HepG2 (cell line): ENCODE results near the gene SLC11A1. TPM values are rescaled to one million over a fixed set of nuclear protein-coding genes. Genes with fewer than 3 reads are reported as not detected.

Experiments
- CCAR2 ChIP-seq: fragments of 200-400 bp; formaldehyde crosslinking; optimal IDR thresholded peaks from 2 replicates; pipeline ENCODE3; 2018; ENCODE audit warnings: low read depth, mild to moderate bottlenecking, low read length, moderate library complexity
- FOXK2 ChIP-seq: fragments of 450-650 bp; IDR thresholded peaks from 2 replicates; pipeline ENCODE4 v1.6.1; 2016
- NONO ChIP-seq, 2 experiments: fragments of 450-650 bp in 1 of 2; sonication (generic) in 1 of 2; formaldehyde crosslinking in 1 of 2; IDR thresholded peaks in 1 of 2; conservative IDR thresholded peaks in 1 of 2; 2 replicates each; pipeline versions ENCODE4 v1.6.1 to v1.8.0; 2017 to 2022; ENCODE audit warnings: mild to moderate bottlenecking in 1 of 2, missing genetic modification reagents in 1 of 2, moderate library complexity in 1 of 2
- RFX5 ChIP-seq: IDR thresholded peaks from 2 replicates; pipeline ENCODE4 v1.6.1; 2011; ENCODE audit warnings: low read depth, low read length, improper control_type of control experiment
- UBTF ChIP-seq: sonication (generic); formaldehyde crosslinking; IDR thresholded peaks from 2 replicates; pipeline ENCODE4 v1.4.0; 2020; ENCODE audit warnings: mild to moderate bottlenecking, missing genetic modification reagents
- ZNF354B ChIP-seq: sonication (generic); formaldehyde crosslinking; IDR thresholded peaks from 2 replicates; pipeline ENCODE4 v1.8.0; 2022; ENCODE audit warnings: mild to moderate bottlenecking, missing genetic modification reagents
- ZNF670 ChIP-seq: sonication (generic); formaldehyde crosslinking; IDR thresholded peaks from 2 replicates; pipeline ENCODE4 v1.8.0; 2022; ENCODE audit warnings: mild to moderate bottlenecking, missing genetic modification reagents, borderline replicate concordance
- polyA plus RNA-seq, 8 experiments: library from polyadenylated mRNA; depleted of rRNA in 3 of 8; stranded (reverse) in 7 of 8; unstranded in 1 of 8; fragments of >200 nt; fragmentation: Illumina TruSeq in 4 of 8; extraction: Trizol in 4 of 8; gene quantifications; 2 replicates each; pipeline versions ENCODE4 v1.2.1 to v1.2.3, GENCODE V29; 2011 to 2016; ENCODE audit warnings: low read depth in 4 of 8, missing spikeins in 1 of 8, mixed read lengths in 1 of 8; ENCODE audit not compliant: insufficient read depth in 1 of 8
- total RNA-seq, 5 experiments: library from RNA; depleted of rRNA; stranded (reverse); fragments of >200 nt; fragmentation: Illumina TruSeq; extraction: Trizol; gene quantifications; 2 replicates each; pipeline ENCODE4 v1.2.3, GENCODE V29; 2016; ENCODE audit warnings: low read depth in 1 of 5
- TF ChIP-seq, protein P1 (sequence below), 2 experiments: fragments of 450-650 bp in 1 of 2; sonication (generic) in 1 of 2; formaldehyde crosslinking in 1 of 2; IDR thresholded peaks; 2 replicates each; pipeline versions ENCODE4 v1.6.1 to v1.8.0; 2016 to 2022; ENCODE audit warnings: antibody characterized with exemption in 1 of 2, mild to moderate bottlenecking in 1 of 2, missing genetic modification reagents in 1 of 2
- TF ChIP-seq, protein P2 (sequence below): IDR thresholded peaks from 2 replicates; pipeline ENCODE4 v1.6.1; 2016; ENCODE audit warnings: missing compliant biosample characterization, missing genetic modification reagents, borderline replicate concordance
- TF ChIP-seq, protein P3 (sequence below): sonication (generic); formaldehyde crosslinking; IDR thresholded peaks from 2 replicates; pipeline ENCODE4 v1.4.0; 2020; ENCODE audit warnings: missing genetic modification reagents
- TF ChIP-seq, protein P4 (sequence below): sonication (generic); formaldehyde crosslinking; IDR thresholded peaks from 2 replicates; pipeline ENCODE4 v1.5.0; 2020; ENCODE audit warnings: missing genetic modification reagents, mild to moderate bottlenecking, borderline replicate concordance

SLC11A1 gene
- total and polyA plus RNA-seq, 2 of the 13 experiments (the other 11 are each of a cell fraction or from before 2014, with no cell fraction given), result 0.33 to 2.3 TPM

DNA sequence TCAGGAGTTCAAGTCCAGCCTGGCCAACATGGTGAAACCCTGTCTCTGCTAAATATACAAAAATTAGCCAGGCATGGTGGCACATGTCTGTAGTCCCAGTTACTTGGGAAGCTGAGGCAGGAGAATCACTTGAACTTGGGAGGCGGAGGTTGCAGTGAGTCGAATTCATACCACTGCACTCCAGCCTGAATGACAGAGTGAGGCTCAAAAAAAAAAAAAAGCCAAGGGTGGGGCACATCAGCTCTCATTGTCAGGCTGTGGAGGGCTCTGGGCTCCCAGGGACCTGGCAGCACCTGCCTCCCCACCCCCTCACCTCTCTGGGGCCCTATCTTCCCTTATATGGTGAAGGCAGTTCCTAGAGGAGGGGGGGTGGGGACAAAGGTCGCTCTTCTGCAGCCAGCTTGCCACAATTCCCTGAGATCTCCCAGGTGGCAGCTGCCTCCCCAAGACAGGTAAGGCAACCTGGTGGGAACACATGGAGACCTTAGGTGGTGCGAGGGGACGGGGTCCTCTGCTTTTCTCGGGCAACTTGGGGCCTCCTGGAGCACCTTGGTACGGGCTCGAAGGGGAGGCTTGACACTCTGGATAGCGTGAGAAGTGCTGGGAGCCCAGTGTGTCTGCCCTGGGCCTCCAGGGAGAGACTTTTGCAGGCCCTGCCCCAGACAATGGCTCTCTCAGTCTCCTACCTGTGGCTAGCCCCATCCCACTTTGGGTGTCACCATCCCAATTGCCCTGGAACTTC lies 36.8 kb downstream of the SLC11A1 start, which contains the start of gene VIL1 (continued):
- TF ChIP-seq, protein P1, sequence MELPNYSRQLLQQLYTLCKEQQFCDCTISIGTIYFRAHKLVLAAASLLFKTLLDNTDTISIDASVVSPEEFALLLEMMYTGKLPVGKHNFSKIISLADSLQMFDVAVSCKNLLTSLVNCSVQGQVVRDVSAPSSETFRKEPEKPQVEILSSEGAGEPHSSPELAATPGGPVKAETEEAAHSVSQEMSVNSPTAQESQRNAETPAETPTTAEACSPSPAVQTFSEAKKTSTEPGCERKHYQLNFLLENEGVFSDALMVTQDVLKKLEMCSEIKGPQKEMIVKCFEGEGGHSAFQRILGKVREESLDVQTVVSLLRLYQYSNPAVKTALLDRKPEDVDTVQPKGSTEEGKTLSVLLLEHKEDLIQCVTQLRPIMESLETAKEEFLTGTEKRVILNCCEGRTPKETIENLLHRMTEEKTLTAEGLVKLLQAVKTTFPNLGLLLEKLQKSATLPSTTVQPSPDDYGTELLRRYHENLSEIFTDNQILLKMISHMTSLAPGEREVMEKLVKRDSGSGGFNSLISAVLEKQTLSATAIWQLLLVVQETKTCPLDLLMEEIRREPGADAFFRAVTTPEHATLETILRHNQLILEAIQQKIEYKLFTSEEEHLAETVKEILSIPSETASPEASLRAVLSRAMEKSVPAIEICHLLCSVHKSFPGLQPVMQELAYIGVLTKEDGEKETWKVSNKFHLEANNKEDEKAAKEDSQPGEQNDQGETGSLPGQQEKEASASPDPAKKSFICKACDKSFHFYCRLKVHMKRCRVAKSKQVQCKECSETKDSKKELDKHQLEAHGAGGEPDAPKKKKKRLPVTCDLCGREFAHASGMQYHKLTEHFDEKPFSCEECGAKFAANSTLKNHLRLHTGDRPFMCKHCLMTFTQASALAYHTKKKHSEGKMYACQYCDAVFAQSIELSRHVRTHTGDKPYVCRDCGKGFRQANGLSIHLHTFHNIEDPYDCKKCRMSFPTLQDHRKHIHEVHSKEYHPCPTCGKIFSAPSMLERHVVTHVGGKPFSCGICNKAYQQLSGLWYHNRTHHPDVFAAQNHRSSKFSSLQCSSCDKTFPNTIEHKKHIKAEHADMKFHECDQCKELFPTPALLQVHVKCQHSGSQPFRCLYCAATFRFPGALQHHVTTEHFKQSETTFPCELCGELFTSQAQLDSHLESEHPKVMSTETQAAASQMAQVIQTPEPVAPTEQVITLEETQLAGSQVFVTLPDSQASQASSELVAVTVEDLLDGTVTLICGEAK (IDR thresholded peaks at IDR 0.05), result no peak
- TF ChIP-seq, protein P1 (CRISPR knock-in tag; IDR thresholded peaks at IDR 0.05), result peak; percentile 49; the same call in 1 of the 2 replicates
- no peak for TF ChIP-seq NONO (IDR thresholded peaks at IDR 0.05)
- peak; percentile 48; the same call in 1 of the 2 replicates for TF ChIP-seq NONO (CRISPR knock-in tag; conservative IDR thresholded peaks at IDR 0.05)
- no peak for TF ChIP-seq ZNF670
- no peak for TF ChIP-seq FOXK2
- TF ChIP-seq, protein P2, sequence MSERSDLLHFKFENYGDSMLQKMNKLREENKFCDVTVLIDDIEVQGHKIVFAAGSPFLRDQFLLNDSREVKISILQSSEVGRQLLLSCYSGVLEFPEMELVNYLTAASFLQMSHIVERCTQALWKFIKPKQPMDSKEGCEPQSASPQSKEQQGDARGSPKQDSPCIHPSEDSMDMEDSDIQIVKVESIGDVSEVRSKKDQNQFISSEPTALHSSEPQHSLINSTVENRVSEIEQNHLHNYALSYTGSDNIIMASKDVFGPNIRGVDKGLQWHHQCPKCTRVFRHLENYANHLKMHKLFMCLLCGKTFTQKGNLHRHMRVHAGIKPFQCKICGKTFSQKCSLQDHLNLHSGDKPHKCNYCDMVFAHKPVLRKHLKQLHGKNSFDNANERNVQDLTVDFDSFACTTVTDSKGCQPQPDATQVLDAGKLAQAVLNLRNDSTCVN, result peak; percentile 88; the same call in 1 of the 2 replicates
- TF ChIP-seq, protein P3, sequence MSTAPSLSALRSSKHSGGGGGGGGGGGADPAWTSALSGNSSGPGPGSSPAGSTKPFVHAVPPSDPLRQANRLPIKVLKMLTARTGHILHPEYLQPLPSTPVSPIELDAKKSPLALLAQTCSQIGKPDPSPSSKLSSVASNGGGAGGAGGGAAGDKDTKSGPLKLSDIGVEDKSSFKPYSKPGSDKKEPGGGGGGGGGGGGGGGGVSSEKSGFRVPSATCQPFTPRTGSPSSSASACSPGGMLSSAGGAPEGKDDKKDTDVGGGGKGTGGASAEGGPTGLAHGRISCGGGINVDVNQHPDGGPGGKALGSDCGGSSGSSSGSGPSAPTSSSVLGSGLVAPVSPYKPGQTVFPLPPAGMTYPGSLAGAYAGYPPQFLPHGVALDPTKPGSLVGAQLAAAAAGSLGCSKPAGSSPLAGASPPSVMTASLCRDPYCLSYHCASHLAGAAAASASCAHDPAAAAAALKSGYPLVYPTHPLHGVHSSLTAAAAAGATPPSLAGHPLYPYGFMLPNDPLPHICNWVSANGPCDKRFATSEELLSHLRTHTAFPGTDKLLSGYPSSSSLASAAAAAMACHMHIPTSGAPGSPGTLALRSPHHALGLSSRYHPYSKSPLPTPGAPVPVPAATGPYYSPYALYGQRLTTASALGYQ, result peak; percentile 71; the same call in 1 of the 2 replicates
- TF ChIP-seq, protein P4, sequence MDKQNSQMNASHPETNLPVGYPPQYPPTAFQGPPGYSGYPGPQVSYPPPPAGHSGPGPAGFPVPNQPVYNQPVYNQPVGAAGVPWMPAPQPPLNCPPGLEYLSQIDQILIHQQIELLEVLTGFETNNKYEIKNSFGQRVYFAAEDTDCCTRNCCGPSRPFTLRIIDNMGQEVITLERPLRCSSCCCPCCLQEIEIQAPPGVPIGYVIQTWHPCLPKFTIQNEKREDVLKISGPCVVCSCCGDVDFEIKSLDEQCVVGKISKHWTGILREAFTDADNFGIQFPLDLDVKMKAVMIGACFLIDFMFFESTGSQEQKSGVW (CRISPR knock-in tag), result no peak
- peak; percentile 68 for TF ChIP-seq UBTF (CRISPR knock-in tag)
- TF ChIP-seq ZNF354B (CRISPR knock-in tag), result no peak
- TF ChIP-seq CCAR2, result peak; percentile 65
- TF ChIP-seq RFX5, result no peak
